Liver (tissue), 9 donors: ENCODE data around the gene DLST. TPM values are rescaled to one million over a fixed set of nuclear protein-coding genes. Genes with fewer than 3 reads are reported as not detected.

Source experiments
- DNase-seq: peaks from one replicate; pipeline ENCODE4 v3.0.0-alpha.2; 2017; ENCODE audit warnings: low spot score
- H3K27ac ChIP-seq, 2 donors: one replicate each; pipeline ENCODE4 v1.7.0; 2013; ENCODE audit warnings: inconsistent platforms in 2 of 2, low read length in 2 of 2, control low read depth in 1 of 2, low read depth in 1 of 2, mild to moderate bottlenecking in 1 of 2
- H3K27me3 ChIP-seq, 4 donors: one replicate each; pipeline versions ENCODE4 v1.6.1 to v1.7.0; 2013; ENCODE audit warnings: low read length in 3 of 4, inconsistent platforms in 1 of 4, mild to moderate bottlenecking in 1 of 4, moderate library complexity in 1 of 4; ENCODE audit not compliant: control insufficient read depth in 4 of 4, insufficient read depth in 4 of 4
- H3K36me3 ChIP-seq, 4 donors: one replicate each; pipeline versions ENCODE4 v1.6.1 to v1.7.0; 2013; ENCODE audit warnings: low read length in 3 of 4, mild to moderate bottlenecking in 3 of 4, low read depth in 1 of 4, moderate library complexity in 1 of 4; ENCODE audit not compliant: control insufficient read depth in 4 of 4, insufficient read depth in 3 of 4
- H3K4me1 ChIP-seq, 4 donors: one replicate each; pipeline versions ENCODE4 v1.6.1 to v1.7.0; 2013; ENCODE audit warnings: low read length in 3 of 4, mild to moderate bottlenecking in 3 of 4, moderate library complexity in 1 of 4; ENCODE audit not compliant: control insufficient read depth in 4 of 4, insufficient read depth in 4 of 4
- H3K4me3 ChIP-seq, 3 donors: one replicate each; pipeline versions ENCODE4 v1.6.1 to v1.7.0; 2013; ENCODE audit warnings: low read length in 3 of 3, control low read depth in 1 of 3, low read depth in 1 of 3, mild to moderate bottlenecking in 1 of 3
- H3K9ac ChIP-seq, 2 donors: one replicate each; pipeline ENCODE4 v1.7.0; 2013; ENCODE audit warnings: low read length in 2 of 2, mild to moderate bottlenecking in 2 of 2, moderate library complexity in 2 of 2, control low read depth in 1 of 2, low read depth in 1 of 2
- H3K9me3 ChIP-seq, 4 donors: one replicate each; pipeline versions ENCODE4 v1.6.1 to v1.7.0; 2013; ENCODE audit warnings: low read length in 3 of 4; ENCODE audit not compliant: control insufficient read depth in 4 of 4
- EGR1 ChIP-seq, 2 donors: IDR thresholded peaks; 2 replicates each; pipeline ENCODE4 v1.6.1; 2016 to 2018; ENCODE audit warnings: antibody characterized with exemption in 2 of 2, low read depth in 2 of 2
- FOXA1 ChIP-seq: IDR thresholded peaks from 2 replicates; pipeline ENCODE4 v1.6.1; 2016; ENCODE audit warnings: antibody characterized with exemption
- FOXA2 ChIP-seq: IDR thresholded peaks from 2 replicates; pipeline ENCODE4 v1.6.1; 2016; ENCODE audit warnings: antibody characterized with exemption
- GABPA ChIP-seq, 2 donors: IDR thresholded peaks in 1 of 2; conservative IDR thresholded peaks in 1 of 2; 2 replicates each; pipeline ENCODE4 v1.6.1; 2016; ENCODE audit warnings: antibody characterized with exemption in 2 of 2, mild to moderate bottlenecking in 1 of 2, moderate library complexity in 1 of 2
- HNF4A ChIP-seq, 2 donors: conservative IDR thresholded peaks; 2 replicates each; pipeline ENCODE4 v1.6.1; 2016; ENCODE audit warnings: antibody characterized with exemption in 2 of 2, mild to moderate bottlenecking in 2 of 2
- HNF4G ChIP-seq: IDR thresholded peaks from 2 replicates; pipeline ENCODE4 v1.6.1; 2016; ENCODE audit warnings: antibody characterized with exemption
- NR2F2 ChIP-seq: IDR thresholded peaks from 2 replicates; pipeline ENCODE4 v1.6.1; 2016; ENCODE audit warnings: antibody characterized with exemption
- RAD21 ChIP-seq, 2 donors: IDR thresholded peaks; 2 replicates each; pipeline ENCODE4 v1.6.1; 2016; ENCODE audit warnings: antibody characterized with exemption in 2 of 2, mild to moderate bottlenecking in 2 of 2
- REST ChIP-seq: IDR thresholded peaks from 2 replicates; pipeline ENCODE4 v1.6.1; 2016; ENCODE audit warnings: antibody characterized with exemption, mild to moderate bottlenecking
- RXRA ChIP-seq, 2 donors: IDR thresholded peaks; 2 replicates each; pipeline ENCODE4 v1.6.1; 2017 to 2018; ENCODE audit warnings: antibody characterized with exemption in 2 of 2, mild to moderate bottlenecking in 1 of 2
- SP1 ChIP-seq: IDR thresholded peaks from 2 replicates; pipeline ENCODE4 v1.6.1; 2018; ENCODE audit warnings: antibody characterized with exemption, mild to moderate bottlenecking
- TAF1 ChIP-seq: conservative IDR thresholded peaks from 2 replicates; pipeline ENCODE4 v1.6.1; 2016; ENCODE audit warnings: antibody characterized with exemption, mild to moderate bottlenecking
- YY1 ChIP-seq: IDR thresholded peaks from 2 replicates; pipeline ENCODE4 v1.6.1; 2016; ENCODE audit warnings: antibody characterized with exemption, mild to moderate bottlenecking
- WGBS: extraction: QIAGEN DNeasy Blood & Tissue Kit; methylation state at CpG from one replicate; pipeline ENCODE4 v1.1.7; 2013; 5-methylcytosine and 5-hydroxymethylcytosine counted together
- polyA plus RNA-seq, 2 donors: library from polyadenylated mRNA; stranded (reverse) in 1 of 2; unstranded in 1 of 2; fragments of 200-250 nt in 1 of 2; fragments of >200 nt in 1 of 2; fragmentation: Nextera tagmentation in 1 of 2; extraction: Ambion mirVana in 1 of 2; gene quantifications; one replicate each; pipeline versions ENCODE4 v1.2.1 to v1.2.3, GENCODE V29; 2013 to 2015
- total RNA-seq, 2 donors: library from RNA; depleted of rRNA; stranded (reverse); fragments of >200 nt; gene quantifications; one replicate each; pipeline ENCODE4 v1.2.3, GENCODE V29; 2014
- TF ChIP-seq, protein P1 (sequence below): fragments of 150-350 bp; IDR thresholded peaks from 2 replicates; pipeline ENCODE4 v1.5.1; 2017; ENCODE audit warnings: improper control_type of control experiment, low read depth, low read length; ENCODE audit not compliant: missing input control
- TF ChIP-seq, protein P2 (sequence below): IDR thresholded peaks from 2 replicates; pipeline ENCODE4 v1.6.1; 2016; ENCODE audit warnings: antibody characterized with exemption
- TF ChIP-seq, protein P3 (sequence below): IDR thresholded peaks from 2 replicates; pipeline ENCODE4 v1.6.1; 2016; ENCODE audit warnings: antibody characterized with exemption
- TF ChIP-seq, protein P4 (sequence below): IDR thresholded peaks from 2 replicates; pipeline ENCODE4 v1.6.1; 2016; ENCODE audit warnings: antibody characterized with exemption
- donor health status: healthy.
- donor health status: healthy.
- donor health status: healthy.
- donor health status: healthy.
- donor health status: healthy.

The DLST gene
- total and polyA plus RNA-seq, 4 donors: 10.7 to 69.3 (median 49.5) TPM

- H3K4me1 ChIP-seq: peaks cover 0 to 9% (median 0%) of the 10 kb centered on the region in 4 donors
- 63% methylated on average over 10 of the region's 10 CpGs for WGBS
- H3K4me3 ChIP-seq: no peak overlapping the region
- no peaks in the 10 kb centered on the region for H3K27me3 ChIP-seq
- H3K27ac ChIP-seq: no peak overlapping the region
- no peak for DNase-seq
- H3K9me3 ChIP-seq: no peaks in the 10 kb centered on the region
- TF ChIP-seq HNF4G: no peak
- TF ChIP-seq RXRA (IDR thresholded peaks at IDR 0.05): no peak
- no peak for TF ChIP-seq SP1
- TF ChIP-seq, protein P1, sequence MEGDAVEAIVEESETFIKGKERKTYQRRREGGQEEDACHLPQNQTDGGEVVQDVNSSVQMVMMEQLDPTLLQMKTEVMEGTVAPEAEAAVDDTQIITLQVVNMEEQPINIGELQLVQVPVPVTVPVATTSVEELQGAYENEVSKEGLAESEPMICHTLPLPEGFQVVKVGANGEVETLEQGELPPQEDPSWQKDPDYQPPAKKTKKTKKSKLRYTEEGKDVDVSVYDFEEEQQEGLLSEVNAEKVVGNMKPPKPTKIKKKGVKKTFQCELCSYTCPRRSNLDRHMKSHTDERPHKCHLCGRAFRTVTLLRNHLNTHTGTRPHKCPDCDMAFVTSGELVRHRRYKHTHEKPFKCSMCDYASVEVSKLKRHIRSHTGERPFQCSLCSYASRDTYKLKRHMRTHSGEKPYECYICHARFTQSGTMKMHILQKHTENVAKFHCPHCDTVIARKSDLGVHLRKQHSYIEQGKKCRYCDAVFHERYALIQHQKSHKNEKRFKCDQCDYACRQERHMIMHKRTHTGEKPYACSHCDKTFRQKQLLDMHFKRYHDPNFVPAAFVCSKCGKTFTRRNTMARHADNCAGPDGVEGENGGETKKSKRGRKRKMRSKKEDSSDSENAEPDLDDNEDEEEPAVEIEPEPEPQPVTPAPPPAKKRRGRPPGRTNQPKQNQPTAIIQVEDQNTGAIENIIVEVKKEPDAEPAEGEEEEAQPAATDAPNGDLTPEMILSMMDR: no peak
- no peak for TF ChIP-seq FOXA2
- TF ChIP-seq, protein P2, sequence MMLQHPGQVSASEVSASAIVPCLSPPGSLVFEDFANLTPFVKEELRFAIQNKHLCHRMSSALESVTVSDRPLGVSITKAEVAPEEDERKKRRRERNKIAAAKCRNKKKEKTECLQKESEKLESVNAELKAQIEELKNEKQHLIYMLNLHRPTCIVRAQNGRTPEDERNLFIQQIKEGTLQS: no peak
- no peak for TF ChIP-seq EGR1 (IDR thresholded peaks at IDR 0.05; ENCODE audit: low read depth in 2 of 2)
- no peak for TF ChIP-seq NR2F2
- TF ChIP-seq, protein P3, sequence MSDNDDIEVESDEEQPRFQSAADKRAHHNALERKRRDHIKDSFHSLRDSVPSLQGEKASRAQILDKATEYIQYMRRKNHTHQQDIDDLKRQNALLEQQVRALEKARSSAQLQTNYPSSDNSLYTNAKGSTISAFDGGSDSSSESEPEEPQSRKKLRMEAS: no peak
- TF ChIP-seq TAF1: no peak
- no peak for TF ChIP-seq HNF4A (conservative IDR thresholded peaks at IDR 0.05)
- no peak for TF ChIP-seq RAD21 (IDR thresholded peaks at IDR 0.05)
- TF ChIP-seq FOXA1: no peak
- TF ChIP-seq REST: no peak
- no peak for TF ChIP-seq YY1
- no peak for TF ChIP-seq GABPA (IDR thresholded peaks at IDR 0.05 in 1 of 2, conservative IDR thresholded peaks at IDR 0.05 in 1 of 2)
- TF ChIP-seq, protein P4, sequence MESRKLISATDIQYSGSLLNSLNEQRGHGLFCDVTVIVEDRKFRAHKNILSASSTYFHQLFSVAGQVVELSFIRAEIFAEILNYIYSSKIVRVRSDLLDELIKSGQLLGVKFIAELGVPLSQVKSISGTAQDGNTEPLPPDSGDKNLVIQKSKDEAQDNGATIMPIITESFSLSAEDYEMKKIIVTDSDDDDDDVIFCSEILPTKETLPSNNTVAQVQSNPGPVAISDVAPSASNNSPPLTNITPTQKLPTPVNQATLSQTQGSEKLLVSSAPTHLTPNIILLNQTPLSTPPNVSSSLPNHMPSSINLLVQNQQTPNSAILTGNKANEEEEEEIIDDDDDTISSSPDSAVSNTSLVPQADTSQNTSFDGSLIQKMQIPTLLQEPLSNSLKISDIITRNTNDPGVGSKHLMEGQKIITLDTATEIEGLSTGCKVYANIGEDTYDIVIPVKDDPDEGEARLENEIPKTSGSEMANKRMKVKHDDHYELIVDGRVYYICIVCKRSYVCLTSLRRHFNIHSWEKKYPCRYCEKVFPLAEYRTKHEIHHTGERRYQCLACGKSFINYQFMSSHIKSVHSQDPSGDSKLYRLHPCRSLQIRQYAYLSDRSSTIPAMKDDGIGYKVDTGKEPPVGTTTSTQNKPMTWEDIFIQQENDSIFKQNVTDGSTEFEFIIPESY: no peak
- H3K9ac ChIP-seq: no peak overlapping the region
- H3K36me3 ChIP-seq: no peaks in the 10 kb centered on the region
Measured at GRCh38 chr14:74859757-74860552, 21.8 kb upstream of the DLST start.
